ENCODE measurements around the gene WDR76.

- no peak for TF ChIP-seq CTCF (IDR thresholded peaks at IDR 0.05)
- TF ChIP-seq POLR2A (IDR thresholded peaks at IDR 0.05): no peak
- TF ChIP-seq EP300 (IDR thresholded peaks at IDR 0.05): no peak
Observed at GRCh38 chr15:43899928-43900327, 73.1 kb downstream of the WDR76 start.

All from sigmoid colon (tissue), 4 donors.